HK-2 (cell line): ENCODE data around the gene MMAB.

Experiments used
- DNase-seq: peaks from one replicate; pipeline ENCODE4 v3.0.0-alpha.2; 2018; ENCODE audit not compliant: unreplicated experiment

The MMAB gene

GRCh38 chr12:109512608-109513007 lies 60.7 kb downstream of the MMAB start:
- DNase-seq: no peak

- DNase-seq: no peak
Measured at GRCh38 chr12:109510196-109510595, 63.1 kb downstream of the MMAB start.

- DNase-seq: no peak
Measured at GRCh38 chr12:109504068-109504467, 69.2 kb downstream of the MMAB start.
